Measurements from ENCODE around the gene CACNA1E.

DNA sequence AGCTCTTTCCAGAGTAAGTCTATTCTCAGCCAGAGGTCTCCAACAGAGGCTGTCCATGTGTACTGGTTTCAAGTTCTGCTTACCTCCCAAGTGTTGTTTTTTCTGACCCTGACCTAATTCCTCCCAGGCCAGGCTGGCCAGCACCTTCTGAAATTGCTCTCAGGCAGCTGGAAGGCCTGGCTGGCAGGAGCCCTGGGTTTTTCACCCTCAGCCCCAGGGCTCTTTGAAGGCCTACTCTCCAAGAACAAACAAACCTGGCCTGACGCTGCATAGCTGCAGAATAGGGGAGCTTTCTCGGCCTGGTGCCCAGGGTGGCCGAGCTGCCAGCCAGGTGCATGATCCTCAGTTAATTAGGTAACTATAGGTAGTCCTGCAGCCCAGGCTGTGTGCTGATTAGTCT is 147.5 kb downstream of the CACNA1E start:
- no peak for TF ChIP-seq EZH2 (IDR thresholded peaks at IDR 0.05; ENCODE audit: borderline replicate concordance)
- TF ChIP-seq, protein P1, sequence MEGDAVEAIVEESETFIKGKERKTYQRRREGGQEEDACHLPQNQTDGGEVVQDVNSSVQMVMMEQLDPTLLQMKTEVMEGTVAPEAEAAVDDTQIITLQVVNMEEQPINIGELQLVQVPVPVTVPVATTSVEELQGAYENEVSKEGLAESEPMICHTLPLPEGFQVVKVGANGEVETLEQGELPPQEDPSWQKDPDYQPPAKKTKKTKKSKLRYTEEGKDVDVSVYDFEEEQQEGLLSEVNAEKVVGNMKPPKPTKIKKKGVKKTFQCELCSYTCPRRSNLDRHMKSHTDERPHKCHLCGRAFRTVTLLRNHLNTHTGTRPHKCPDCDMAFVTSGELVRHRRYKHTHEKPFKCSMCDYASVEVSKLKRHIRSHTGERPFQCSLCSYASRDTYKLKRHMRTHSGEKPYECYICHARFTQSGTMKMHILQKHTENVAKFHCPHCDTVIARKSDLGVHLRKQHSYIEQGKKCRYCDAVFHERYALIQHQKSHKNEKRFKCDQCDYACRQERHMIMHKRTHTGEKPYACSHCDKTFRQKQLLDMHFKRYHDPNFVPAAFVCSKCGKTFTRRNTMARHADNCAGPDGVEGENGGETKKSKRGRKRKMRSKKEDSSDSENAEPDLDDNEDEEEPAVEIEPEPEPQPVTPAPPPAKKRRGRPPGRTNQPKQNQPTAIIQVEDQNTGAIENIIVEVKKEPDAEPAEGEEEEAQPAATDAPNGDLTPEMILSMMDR (IDR thresholded peaks at IDR 0.05; ENCODE audit: poor library complexity) = no peak
- TF ChIP-seq EZH2phosphoT487 (IDR thresholded peaks at IDR 0.05; ENCODE audit: low read depth, severe bottlenecking, unreplicated experiment) = no peak

Data from hepatocyte (in vitro differentiated cells).